Measurements from ENCODE around the gene LRATD1. TPM values are rescaled to one million over a fixed set of nuclear protein-coding genes. Genes with fewer than 3 reads are reported as not detected.

The LRATD1 gene
- 0.06 to 0.07 TPM in 2 of 5 replicates, not detected in the others for total RNA-seq (2022; extraction: Qiagen RNA extraction; ENCODE audit: low read depth)

GRCh38 chr2:14632133-14632936 is at the start of gene LRATD1:
Gene LRATD1, plus strand, starts transcription at chr2:14632717. Its CDS starts 1,263 bp downstream, at chr2:14633980.

All from A549 treated with RU486 at 1 μM for 4 hours (cell line).